ENCODE measurements around the gene QKI. TPM values are rescaled to one million over a fixed set of nuclear protein-coding genes. Genes with fewer than 3 reads are reported as not detected.

QKI gene
- total RNA-seq, 1 experiment from 2014 or later, result 176 TPM

DNA sequence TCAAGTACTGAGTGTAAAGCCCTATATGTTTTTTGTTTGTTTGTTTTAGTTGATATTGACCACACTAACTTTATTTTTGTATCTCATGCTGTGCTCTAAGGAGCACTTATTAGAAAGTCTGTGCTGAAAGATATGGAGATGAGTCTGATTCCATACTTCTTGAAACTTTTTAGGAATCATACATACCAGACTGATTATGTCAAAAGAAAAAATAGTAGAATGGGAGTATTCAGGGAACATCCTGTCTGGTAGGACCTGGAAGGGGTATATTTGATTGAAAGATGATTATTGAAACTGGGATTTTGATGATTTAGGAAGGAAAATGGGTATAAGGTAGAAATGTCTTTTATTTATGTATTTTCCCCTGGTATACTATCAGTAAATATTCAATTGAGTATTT lies 111.4 kb downstream of the QKI start:
- Histone ChIP-seq H3K18ac (ENCODE audit: insufficient read length, low read depth, low read length) (no peak overlapping the region), H2BK5ac (ENCODE audit: insufficient read length, low read length) (no peak overlapping the region), H2BK15ac (ENCODE audit: low read depth, low read length) (no peak overlapping the region), H2BK12ac (ENCODE audit: insufficient read length, low read depth, low read length) (no peak overlapping the region), H3K9me3 (ENCODE audit: control insufficient read depth, low read depth, low read length) (no peaks in the 10 kb centered on the region), H2BK20ac (ENCODE audit: low read depth, low read length, poor library complexity, severe bottlenecking) (no peak overlapping the region), H3K79me2 (ENCODE audit: insufficient read depth, low read length) (peaks cover 5% of the 10 kb centered on the region; the same call in 1 of the 2 replicates), H3K4me1 (ENCODE audit: insufficient read depth, low read length) (no peaks in the 10 kb centered on the region; the same call in 1 of the 2 replicates), H4K5ac (ENCODE audit: insufficient read length, low read depth, low read length) (no peak overlapping the region), H3K23ac (ENCODE audit: insufficient read length, low read depth, low read length) (no peak overlapping the region), H3K79me1 (ENCODE audit: insufficient read depth, low read depth, low read length, poor library complexity, severe bottlenecking) (no peaks in the 10 kb centered on the region), H2AK5ac (ENCODE audit: insufficient read length, low read length) (no peak overlapping the region), H3K23me2 (ENCODE audit: insufficient read length, low read depth, low read length, poor library complexity, severe bottlenecking) (no peaks in the 10 kb centered on the region), H3K14ac (ENCODE audit: insufficient read depth, low read length) (no peak overlapping the region), H4K8ac (replicated peaks; ENCODE audit: insufficient read length, low read depth, low read length) (no peak overlapping the region), H2BK120ac (ENCODE audit: low read depth, low read length, poor library complexity, severe bottlenecking) (no peak overlapping the region), H4K20me1 (ENCODE audit: control insufficient read depth, insufficient read depth, insufficient read length) (no peaks in the 10 kb centered on the region), H3K9ac (ENCODE audit: extremely low read depth, insufficient read length, low read length) (no peak overlapping the region), H2AFZ (ENCODE audit: low read length) (no peak overlapping the region), H3K56ac (ENCODE audit: insufficient read length, low read depth, low read length) (no peak overlapping the region), H3K27ac (ENCODE audit: insufficient read length, low read depth, low read length) (no peak overlapping the region), H4K91ac (ENCODE audit: insufficient read length, low read depth, low read length) (no peak overlapping the region), H3K27me3 (ENCODE audit: insufficient read depth, low read length) (no peaks in the 10 kb centered on the region), H3T11ph (ENCODE audit: low read length) (no peak overlapping the region), H3K4me2 (ENCODE audit: insufficient read depth, insufficient read length, low read length) (no peak overlapping the region), H3K4ac (ENCODE audit: low read depth, low read length) (no peak overlapping the region)
- Mint-ChIP-seq H3K27ac (no peak overlapping the region; a peak in 2 of 7 replicates), H3K9me3 (no peaks in the 10 kb centered on the region), H3K4me1 (peaks cover 31 to 46% of the 10 kb centered on the region in 2 experiments), H3K4me3 (no peak overlapping the region), H3K27me3 (ENCODE audit: low read depth) (no peaks in the 10 kb centered on the region), H3K36me3 (ENCODE audit: insufficient read depth in 1 of 3, low read depth in 3 of 3) (peaks cover 0 to 2% (median 0%) of the 10 kb centered on the region in 3 experiments; a peak in 2 of 7 replicates)
- TF ChIP-seq, protein P1, sequence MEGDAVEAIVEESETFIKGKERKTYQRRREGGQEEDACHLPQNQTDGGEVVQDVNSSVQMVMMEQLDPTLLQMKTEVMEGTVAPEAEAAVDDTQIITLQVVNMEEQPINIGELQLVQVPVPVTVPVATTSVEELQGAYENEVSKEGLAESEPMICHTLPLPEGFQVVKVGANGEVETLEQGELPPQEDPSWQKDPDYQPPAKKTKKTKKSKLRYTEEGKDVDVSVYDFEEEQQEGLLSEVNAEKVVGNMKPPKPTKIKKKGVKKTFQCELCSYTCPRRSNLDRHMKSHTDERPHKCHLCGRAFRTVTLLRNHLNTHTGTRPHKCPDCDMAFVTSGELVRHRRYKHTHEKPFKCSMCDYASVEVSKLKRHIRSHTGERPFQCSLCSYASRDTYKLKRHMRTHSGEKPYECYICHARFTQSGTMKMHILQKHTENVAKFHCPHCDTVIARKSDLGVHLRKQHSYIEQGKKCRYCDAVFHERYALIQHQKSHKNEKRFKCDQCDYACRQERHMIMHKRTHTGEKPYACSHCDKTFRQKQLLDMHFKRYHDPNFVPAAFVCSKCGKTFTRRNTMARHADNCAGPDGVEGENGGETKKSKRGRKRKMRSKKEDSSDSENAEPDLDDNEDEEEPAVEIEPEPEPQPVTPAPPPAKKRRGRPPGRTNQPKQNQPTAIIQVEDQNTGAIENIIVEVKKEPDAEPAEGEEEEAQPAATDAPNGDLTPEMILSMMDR (conservative IDR thresholded peaks at IDR 0.05), result no peak
- no peak for DNase-seq
